Activated T-cell treated with anti-CD3 and anti-CD28 coated beads, Interleukin-2, amount 50 U/mL, for 48 hours (primary cell): ENCODE measurements around the gene OTULIN.

ENCODE experiments used
- DNase-seq, 2 experiments: peaks; one replicate each; pipeline ENCODE4 v3.0.0-alpha.2; 2020

Gene OTULIN

DNA sequence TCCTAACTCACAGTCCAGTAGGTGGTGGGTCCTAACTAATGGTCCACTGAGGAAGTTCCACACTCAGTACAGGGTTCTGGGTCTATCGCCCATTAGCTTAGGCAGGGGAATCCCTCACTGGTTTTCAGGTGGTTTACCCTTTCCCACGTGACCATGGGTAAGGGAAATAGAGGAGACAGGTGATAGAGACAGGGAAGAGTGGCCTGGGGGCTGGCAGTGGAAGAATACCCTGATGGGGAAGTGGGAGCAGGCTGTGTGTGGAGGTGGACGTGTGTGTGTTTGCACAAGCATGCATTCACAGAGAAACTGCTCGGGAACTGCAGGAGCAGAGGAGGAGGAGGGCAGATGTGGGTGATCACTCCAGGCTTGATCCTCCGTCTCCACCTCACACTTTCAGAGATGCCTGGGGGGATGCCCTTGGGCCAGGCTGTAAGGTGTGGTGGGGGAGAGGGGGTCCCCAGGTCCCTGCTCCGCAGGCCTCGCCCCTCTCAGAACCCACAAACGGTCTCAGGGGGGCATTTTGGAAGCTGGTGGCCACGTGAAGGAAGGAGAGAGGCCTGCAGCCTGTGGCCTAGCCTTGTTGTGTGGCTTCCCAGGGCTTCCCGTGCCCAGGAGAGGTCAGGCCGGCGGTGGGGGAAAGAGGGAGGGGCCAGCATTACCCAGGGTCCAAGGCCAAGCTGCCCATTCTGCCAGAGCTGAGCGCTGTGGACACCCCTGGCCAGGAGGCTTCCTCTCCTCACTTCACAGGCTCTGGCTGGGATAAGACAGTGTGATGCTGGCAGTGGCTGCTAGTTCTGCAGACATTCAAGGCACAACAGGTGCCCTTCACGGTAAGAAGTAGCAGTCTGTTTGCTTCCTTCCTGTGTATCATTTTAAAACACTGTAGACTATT lies 80.0 kb downstream of the OTULIN start:
- no peak for DNase-seq

DNA sequence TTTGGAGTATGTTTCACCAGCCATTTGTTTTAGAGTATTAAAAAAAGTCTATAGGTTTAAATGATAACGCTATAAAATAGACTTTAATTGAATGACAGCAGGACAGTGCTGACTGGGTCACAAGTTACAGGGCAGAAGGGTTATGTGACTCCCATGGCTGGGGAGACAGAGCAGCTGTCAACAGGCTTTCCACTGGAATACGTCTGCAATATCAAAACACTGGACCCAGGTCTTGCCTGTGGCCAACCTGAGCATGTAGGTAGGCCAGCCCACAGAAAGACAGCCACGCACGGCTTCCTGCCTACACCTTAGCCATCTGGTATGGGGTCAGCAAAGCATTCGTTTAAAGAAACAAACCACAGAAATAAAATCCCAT lies 80.7 kb downstream of the OTULIN start:
- DNase-seq, result no peak

DNA sequence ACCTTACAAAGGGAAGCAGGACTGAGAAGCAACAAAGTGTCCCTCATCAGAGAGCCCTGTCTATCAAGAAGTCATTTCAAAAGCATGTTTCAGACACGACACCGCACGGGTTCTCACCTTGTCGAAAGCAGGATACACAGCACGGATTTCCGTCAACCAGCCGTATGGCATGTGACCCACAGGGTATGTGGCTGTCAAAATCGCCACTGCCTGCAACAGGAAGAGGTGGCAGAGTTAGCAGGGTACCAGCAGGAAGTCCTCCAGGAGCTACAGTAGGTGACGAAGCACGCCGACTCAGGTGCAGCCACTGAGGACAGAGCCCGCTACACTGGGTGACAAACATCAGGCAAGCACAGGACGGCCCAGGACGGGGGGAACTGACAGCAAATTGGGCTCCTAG lies 81.2 kb downstream of the OTULIN start:
- DNase-seq, result peak; percentile 25 to 33

DNA sequence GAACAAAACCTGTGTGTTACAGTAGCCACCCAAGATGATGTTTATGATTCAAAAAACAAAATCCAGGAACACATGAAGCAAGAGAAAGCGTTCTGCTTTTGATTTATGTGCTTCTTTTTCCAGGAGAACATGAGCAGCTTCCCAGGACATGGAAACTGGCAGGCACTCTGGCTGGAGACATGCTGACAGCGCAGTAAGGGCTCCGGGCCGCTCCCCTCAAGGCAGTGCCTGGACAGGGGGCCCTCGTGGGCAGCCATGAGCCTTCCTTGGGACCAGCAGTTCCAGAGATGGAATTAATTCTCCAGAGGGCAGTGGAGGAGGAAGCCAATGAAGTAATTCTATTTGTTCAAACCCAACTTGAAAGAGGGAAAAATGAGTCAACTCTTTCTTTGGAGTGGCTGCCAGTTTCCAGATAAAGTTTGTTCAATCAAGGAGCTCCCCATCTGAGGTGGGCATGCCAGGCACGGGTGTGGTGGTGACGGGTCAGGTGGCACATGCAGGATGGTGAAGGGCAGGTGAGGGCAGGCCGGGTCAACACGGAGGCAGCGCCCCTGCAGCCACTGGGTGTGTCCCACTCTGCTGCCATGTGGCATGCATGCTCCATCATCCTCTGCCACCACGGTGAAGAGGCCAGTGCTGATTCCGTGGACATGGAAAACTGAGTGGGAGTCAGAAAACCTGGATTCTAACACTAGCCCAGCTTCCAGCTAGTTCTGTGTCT lies 83.8 kb downstream of the OTULIN start:
- no peak for DNase-seq
